AG09309 (cell line): ENCODE data around the gene PIBF1.
A peak's percentile ranks its signal among the peaks of the same experiment; 100 is the strongest.

Source experiments
- DNase-seq: peaks from one replicate; pipeline ENCODE4 v3.0.0-alpha.2; 2010; ENCODE audit warnings: low read depth
- H3K4me3 ChIP-seq: 2 replicates; pipeline ENCODE4 v1.5.1; 2011; ENCODE audit warnings: mild to moderate bottlenecking, low read depth, low read length, moderate library complexity; ENCODE audit not compliant: control insufficient read depth
- CTCF ChIP-seq: IDR thresholded peaks from 2 replicates; pipeline ENCODE4 v1.5.1; 2011; ENCODE audit warnings: mild to moderate bottlenecking, low read depth, low read length, inconsistent platforms; ENCODE audit not compliant: insufficient read depth, control insufficient read depth; ENCODE audit errors: missing control alignments

The PIBF1 gene

GRCh38 chr13:72970301-72970880, 188.5 kb downstream of the PIBF1 start:
- TF ChIP-seq CTCF = no peak
- no peak for DNase-seq
- H3K4me3 ChIP-seq = no peak overlapping the region

- peak; percentile 4 for DNase-seq
- no peak overlapping the region for H3K4me3 ChIP-seq
- TF ChIP-seq CTCF = no peak
Measured at GRCh38 chr13:72970956-72971355, 189.0 kb downstream of the PIBF1 start.

- H3K4me3 ChIP-seq = no peak overlapping the region
- DNase-seq = no peak
- no peak for TF ChIP-seq CTCF
Measured at GRCh38 chr13:72973234-72973633, 191.3 kb downstream of the PIBF1 start.

- no peak overlapping the region for H3K4me3 ChIP-seq
- DNase-seq = peak; percentile 77
- no peak for TF ChIP-seq CTCF
Measured at GRCh38 chr13:72983085-72983768, 201.3 kb downstream of the PIBF1 start.

- TF ChIP-seq CTCF = no peak
Measured at GRCh38 chr13:72985610-72986009, 203.7 kb downstream of the PIBF1 start.

GRCh38 chr13:72986197-72986596, 204.3 kb downstream of the PIBF1 start:
- DNase-seq = no peak
- TF ChIP-seq CTCF = no peak

More at GRCh38 chr13:72985610-72986009, 203.7 kb downstream of the PIBF1 start:
- DNase-seq = no peak
- no peak overlapping the region for H3K4me3 ChIP-seq

More at GRCh38 chr13:72986197-72986596, 204.3 kb downstream of the PIBF1 start:
- H3K4me3 ChIP-seq = no peak overlapping the region
